NOMO-1 treated with DMSO at 0.1 percent for 48 hours (cell line): ENCODE results near the gene ANXA9.
A peak's percentile ranks its signal among the peaks of the same experiment; 100 is the strongest.

Experiments used
- DNase-seq: peaks from one replicate; lab custom pipeline; 2025; ENCODE audit not compliant: unreplicated experiment; lab: John Stamatoyannopoulos, UW

Gene ANXA9

GRCh38 chr1:150974580-150975478 is 7.3 kb upstream of the ANXA9 start, which contains the start of gene CERS2:
Gene CERS2 (minus strand): TSS chr1:150974835. CDS start chr1:150969090, 5,745 bp downstream.
- peak; percentile 49 for DNase-seq

DNA sequence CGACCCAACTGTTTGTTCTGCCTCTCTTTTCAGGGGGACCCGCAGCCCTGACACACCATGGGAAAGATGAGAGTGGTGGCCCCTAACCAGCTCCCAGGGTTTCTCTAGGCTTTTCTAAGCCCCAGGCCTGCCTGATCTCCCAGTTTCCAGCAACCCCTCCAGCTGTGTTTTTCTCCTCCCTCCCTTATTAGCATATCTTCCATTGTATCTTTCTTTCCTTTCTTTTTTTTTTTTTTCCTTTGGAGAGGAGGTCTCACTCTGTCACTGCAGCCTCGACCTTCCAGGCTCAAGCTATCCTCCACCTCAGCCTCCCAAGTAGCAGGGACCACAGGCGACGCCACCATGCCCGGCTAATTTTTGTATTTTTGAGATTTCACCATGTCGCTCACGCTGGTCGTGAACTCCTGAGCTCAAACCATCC is 5.7 kb upstream of the ANXA9 start:
- no peak for DNase-seq

DNA sequence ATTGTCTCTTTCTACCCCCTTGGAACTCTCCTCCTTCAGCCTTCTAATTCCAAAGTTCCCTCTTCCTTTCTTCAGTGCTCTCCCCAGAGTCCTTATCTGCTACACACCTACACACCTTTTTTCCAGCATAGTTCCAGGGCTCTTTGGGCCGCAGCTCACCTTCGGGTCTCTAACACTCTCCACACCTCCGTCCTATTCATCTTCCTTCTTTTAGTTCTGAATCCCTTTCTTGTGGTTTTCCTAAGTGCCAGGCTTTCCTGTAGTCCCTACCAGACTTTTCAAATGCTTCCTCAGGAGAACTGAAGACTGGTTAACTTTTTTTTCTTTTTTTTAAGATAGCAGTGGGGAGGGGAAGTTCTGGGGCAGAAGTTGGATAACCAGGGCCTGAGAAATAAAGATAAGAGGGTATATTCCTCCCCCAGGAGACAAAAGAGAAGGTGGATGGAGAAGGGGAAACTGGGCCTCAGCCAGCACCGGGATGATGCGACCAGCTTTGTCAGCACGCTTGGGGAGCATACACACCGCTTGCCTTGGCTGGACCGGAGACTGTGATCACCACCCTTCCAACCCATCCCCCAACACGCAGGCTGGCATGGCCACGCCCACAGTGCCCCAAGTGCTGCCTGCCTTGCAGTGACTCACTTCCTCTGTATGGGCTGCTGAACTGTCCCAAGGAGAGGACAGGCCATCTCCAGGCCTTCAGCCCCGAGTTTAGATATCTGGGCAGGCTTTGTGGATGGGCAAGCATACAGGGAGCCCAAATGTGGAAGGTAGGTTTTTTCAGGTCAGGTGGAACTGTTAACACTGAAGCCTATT is 5.0 kb upstream of the ANXA9 start:
- peak; percentile 85 for DNase-seq

DNA sequence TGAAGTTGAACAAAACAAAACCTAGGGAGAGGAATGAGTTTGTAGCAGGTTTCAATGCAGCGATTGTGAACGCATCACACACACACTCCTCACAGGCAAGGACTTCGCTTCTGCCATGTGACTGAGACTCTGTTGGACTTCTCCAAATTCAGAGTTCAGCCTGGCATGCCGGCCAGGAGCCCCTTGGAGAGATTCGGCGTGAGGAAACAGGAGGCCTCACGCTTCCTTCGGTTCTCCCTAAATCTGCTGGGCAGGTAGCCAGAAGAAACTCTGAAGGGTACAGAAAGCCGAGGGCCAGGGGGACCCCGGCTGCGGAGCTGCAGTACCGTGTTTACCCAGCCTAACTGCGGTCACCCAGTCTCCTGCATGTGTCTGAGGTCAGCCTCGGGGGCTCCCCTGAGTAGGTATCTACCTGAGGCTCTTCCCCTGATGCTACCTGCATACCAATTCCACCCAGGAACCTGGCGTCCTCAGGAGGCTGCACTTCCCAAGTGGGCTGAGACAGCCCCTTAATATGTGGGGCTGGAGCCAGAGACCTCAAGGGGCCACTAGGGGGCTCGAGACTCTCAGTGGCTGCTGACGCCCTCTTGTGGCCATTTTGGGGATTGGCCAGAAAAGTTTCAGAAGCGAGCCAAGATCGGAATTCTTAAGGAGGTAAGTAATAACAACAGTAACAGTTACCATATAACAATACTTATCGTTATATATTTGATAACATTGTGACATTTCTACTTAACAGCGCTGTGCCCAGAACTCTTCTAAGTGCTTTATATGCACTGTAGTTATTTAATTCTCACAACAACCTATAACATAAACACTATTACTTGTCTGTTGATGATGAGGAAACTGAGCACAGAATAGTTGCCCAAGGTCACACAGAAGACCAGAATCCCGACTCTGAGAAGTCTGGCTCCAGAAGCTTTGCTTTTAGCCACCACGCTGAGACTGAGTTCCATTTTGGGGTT is 2.7 kb upstream of the ANXA9 start:
- DNase-seq = peak; percentile 80

- DNase-seq = no peak
Measured at GRCh38 chr1:150981177-150981804, 801 bp upstream of the ANXA9 start.

GRCh38 chr1:150985179-150985825 is 3.2 kb downstream of the ANXA9 start:
- DNase-seq = no peak

GRCh38 chr1:150987924-150988323 is 5.8 kb downstream of the ANXA9 start:
- no peak for DNase-seq

DNA sequence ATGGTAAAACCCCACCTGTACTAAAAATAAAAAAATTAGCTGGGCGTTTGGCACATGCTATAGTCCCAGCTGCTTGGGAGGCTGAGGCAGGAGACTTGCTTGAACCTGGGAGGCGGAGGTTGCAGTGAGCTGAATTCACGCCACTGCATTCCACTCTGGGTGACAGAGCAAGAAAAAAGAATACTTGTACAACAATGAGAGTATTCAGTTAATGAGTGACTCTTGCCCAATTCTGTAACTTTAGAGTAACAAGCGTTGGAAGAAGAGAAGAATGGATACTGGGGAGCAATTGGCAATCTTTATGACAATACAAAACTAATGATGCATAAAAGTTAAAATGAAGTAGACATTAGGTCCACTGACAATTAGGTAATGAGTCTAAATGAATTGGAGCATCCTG is 10.5 kb downstream of the ANXA9 start:
- DNase-seq = no peak

- no peak for DNase-seq
Measured at GRCh38 chr1:150994248-150994647, 12.2 kb downstream of the ANXA9 start.

DNA sequence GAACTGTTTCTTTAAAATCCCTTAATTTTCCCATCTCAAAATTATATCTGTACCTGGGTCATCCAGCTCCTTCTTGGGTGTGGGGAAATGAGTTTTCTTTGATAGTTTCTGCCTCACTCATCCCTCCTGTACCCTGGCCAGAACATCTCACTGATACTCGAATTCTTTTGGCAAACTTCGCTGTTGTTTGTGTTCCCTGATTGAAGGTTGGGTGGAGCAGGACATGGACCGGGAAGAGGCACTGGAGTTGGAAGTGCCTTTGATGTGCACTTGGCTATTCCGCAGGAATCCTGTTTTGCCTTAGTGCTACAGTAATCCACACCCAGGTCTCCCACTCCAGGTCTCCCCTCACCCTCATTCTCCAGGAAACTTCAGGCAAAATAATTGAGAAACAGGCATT is 13.4 kb downstream of the ANXA9 start:
- no peak for DNase-seq

DNA sequence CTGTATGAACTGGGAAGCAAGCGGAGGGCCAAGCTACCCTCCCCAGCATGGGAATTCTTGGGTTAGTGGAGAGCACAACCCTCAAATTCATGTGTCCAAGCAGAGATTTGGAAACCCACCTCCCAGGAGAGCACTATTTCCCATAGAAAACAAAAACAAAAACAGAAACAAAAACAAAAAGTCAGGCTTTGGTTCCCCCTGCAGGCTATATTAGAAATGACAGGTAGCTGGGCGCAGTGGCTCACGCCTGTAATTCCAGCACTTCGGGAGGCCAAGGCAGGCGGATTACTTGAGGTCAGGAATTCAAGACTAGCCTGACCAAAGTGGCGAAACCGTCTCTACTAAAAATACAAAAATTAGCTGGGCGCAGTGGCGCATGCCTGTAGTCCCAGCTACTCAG is 13.8 kb downstream of the ANXA9 start:
- DNase-seq = no peak

- no peak for DNase-seq
Measured at GRCh38 chr1:150997126-150997872, 15.2 kb downstream of the ANXA9 start.

- no peak for DNase-seq
Measured at GRCh38 chr1:150997949-150998348, 15.9 kb downstream of the ANXA9 start.

DNA sequence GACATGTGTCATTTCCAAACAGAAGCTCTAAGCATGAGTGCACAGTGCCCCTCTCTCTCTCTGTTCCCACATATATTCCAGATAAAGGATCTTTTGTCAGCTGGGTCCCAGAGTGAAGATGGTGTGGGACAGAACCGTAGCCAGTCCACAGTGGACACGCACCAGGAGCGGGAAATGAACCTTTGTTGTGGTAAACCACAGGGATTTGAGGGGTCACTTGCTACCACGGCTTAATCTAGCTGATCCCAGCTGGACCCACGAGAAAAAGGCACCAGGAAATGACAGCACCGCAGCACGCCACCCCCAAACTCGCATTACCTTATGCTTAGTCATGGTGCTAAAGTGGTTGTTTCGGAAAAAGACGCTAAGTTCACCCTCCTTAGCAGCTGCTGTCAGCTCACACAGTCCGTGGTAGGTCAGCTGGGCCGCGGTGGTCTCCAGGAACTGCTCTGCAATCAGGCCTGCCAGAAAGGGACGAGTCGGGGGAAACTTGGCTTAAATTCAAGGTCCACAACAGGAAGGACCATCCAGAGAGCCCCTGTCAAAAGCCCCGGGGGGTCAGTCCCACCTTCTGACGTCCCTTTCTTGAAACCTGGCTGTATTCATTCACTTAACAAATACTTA is 17.1 kb downstream of the ANXA9 start:
- no peak for DNase-seq

- DNase-seq = no peak
Measured at GRCh38 chr1:150999926-151000325, 17.8 kb downstream of the ANXA9 start.

DNA sequence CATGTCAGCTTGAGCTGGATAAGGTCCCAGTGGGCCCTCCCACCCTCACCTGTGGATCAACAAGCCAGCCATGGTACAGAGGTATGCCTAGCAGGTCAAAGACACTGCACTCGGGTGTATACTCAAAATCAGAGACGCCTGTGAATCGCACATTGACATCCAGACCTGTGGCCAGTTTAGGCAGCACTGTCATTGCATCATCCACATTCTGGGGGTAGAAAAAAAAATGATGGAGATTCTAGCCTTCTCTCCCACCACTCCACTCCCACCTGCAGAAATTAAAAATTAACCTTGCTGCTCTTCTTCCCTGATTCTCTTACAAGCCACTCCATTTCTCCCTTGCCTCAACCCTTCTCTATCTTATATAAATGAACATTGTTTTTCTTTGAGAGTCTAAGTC is 18.3 kb downstream of the ANXA9 start:
- no peak for DNase-seq

GRCh38 chr1:151001602-151002001 is 19.5 kb downstream of the ANXA9 start:
- DNase-seq = peak; percentile 38

DNA sequence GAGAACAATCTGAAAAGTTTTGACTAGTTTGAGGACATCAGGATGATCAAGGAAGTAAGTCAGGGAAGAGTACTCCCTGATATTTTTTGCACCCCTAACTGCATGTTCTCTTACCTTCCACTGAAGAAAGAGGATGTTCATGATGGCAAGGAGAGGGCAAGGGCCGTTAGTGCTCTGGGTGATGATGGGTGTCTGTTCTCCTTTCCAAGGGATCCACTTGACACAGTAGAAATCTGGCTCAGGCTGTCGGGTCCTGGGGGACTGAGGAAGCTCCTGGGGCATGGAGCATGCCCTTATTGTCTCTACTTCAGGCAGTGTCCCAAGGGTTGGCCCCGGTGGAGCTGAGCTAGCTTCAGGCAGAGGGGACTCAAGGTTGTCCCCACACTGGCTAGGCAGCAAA is 20.0 kb downstream of the ANXA9 start:
- DNase-seq = peak; percentile 38

- DNase-seq = no peak
Measured at GRCh38 chr1:151002611-151003010, 20.5 kb downstream of the ANXA9 start.
